HG03439 (cell line): ENCODE data around the gene ATP1A1.
A peak's percentile ranks its signal among the peaks of the same experiment; 100 is the strongest.

Experiments used
- ATAC-seq: cut with Tn5 transposase; IDR thresholded peaks from one replicate; pipeline ENCODE4 v1.9.1; 2021; ENCODE audit warnings: mild to moderate bottlenecking, moderate library complexity; ENCODE audit not compliant: unreplicated experiment

The ATP1A1 gene

DNA sequence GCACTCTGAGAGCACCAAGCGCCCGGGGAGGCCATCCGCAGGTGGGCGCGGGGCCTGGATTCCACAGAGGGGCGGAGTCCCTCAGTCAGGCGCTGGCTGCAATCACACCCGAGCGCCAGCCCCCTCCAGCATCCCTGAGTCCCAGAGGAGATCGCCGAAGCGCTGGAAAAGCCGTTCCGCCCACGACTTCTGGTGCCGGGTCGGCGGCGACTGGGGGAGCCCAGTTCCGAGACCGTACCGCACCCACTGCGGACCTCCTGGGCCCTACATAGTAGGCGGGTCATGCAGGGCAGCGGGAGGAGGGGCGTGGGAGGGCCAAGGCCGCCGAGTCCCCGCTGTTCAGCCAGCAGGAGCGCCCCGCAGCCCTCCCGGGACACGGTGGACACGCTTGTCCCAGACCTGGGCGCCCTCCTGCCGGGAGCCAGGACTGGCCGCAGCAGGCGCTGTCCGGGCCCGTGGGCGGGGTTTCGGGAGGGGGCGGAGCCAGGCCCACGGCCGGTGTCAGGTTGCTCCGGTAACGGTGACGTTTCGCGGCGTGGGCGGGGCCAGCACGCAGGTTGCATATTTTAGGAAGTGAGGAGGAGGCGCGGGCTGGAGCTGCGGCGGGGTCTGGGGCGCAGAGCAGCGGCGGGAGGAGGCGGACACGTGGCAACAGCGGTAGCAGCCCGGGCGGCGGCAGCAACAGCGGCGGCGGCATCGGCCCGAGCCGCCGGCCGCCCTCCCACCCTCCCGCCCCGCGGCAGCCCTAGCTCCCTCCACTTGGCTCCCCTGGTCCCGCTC, at the start of gene ATP1A1:
ATP1A1 (plus strand) TSS at position 594 of the 780 bp plus-strand sequence. CDS start 268 bp downstream, outside the sequence.
- peak; percentile 62 for ATAC-seq

DNA sequence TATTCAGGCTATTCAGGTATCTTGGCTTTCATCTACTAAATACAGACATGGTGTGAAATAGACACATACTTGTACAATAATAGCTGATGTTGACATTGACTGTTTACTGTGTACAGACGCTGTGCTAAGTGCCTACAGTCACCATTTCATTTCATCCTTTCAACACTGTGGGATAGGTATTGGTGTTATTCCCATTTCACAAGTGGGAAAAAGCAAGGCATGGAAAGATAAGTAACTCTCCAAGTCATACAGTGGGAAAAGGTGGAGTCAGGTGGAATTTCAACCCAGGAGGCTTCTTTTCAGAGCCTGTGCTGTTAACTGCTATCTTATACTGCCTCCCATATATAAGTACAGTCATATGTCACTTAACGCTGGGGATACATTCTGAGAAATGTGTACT, 49.6 kb upstream of the ATP1A1 start:
- no peak for ATAC-seq

DNA sequence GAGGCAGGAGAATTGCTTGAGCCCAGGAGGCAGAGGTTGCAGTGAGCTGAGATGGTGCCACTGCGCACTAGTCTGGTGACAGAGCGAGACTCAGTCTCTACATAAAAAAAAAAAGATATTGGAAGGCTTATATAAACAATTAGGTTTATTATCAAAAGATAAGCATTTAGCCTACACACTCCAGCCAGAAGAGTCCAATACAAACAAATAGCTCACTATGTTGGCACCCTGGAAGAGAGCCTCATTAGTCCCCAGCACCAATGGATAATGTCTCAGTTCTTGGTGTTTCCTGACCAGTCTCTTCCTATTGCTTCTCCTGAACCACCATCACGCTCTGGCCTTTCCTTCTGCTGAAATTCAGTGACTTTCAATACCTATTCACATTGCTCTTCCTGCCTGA, 48.6 kb upstream of the ATP1A1 start:
- no peak for ATAC-seq

DNA sequence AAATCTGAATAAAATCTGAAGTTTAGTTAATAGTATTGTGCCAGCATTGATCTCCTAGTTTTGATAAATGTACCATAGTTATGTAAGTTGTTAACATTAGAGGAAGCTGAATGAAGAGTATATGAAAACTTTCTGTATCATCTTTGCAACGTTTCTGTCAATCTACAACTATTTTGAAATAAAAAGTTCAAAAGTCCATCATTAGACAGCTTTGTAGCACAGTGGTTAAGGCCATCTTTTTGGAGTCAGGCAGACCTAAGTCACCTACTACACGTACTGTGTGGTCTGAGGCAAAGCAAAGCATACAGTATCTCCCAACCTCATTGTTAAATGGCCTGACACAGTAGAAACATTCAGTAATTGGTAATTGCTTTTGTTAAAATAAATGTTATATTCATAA, 47.9 kb upstream of the ATP1A1 start:
- no peak for ATAC-seq

DNA sequence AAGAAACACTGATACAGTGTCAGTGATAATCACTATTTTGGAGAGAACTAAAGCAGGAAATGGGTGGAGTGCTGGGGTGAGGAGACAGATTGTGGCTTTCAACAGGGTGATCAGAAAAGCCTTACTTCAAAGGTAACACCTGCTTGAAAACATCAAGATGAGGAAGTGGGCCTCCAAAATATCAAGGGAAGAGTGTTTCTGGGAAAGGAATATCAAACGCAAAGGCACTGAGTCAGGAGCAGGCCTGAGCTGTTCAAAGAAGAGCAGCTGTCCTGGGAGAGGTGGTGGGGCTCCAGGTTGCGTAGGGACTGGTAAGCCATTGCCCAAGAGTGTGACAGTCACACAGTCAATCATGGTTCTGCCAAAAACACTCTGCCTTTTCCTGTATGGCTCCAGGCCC, 47.1 kb upstream of the ATP1A1 start:
- no peak for ATAC-seq

DNA sequence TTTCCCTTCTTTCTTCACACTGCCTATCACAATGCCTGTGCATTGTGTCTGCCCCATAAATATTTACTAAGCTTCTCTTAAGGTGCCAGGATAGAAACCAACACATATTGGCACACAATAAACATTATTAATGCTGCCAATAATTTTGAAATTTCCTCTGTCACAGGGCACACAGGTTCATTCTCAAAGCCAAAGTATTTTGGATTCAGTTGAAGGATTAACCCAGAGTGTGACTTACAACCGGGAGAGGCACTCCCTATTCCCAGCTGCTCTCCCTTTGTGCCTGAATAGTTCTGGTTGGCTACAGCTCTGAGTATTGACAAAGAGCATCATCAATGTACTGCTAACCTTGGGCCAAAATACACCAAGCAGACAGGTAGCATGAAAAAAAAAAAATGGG, 46.6 kb upstream of the ATP1A1 start:
- ATAC-seq, result no peak

DNA sequence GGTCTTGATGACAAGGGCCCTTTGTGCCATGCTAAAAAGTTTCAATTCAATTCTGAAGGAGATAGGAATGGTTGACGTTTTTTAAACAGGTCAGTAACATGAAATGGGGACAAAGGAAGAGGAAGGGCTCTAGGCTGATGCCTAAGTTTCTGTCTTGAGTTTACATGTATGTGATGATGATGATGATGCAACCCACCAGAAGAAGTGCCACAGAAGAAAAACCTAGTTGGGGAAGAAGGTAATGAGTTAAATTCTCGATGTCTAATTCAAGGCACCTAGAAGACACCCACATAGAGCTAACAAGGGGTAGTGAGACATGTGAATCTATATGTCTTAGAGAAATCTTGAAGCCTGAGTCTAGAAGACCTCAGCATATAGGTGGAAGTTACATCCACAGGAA, 44.4 kb upstream of the ATP1A1 start:
- no peak for ATAC-seq

DNA sequence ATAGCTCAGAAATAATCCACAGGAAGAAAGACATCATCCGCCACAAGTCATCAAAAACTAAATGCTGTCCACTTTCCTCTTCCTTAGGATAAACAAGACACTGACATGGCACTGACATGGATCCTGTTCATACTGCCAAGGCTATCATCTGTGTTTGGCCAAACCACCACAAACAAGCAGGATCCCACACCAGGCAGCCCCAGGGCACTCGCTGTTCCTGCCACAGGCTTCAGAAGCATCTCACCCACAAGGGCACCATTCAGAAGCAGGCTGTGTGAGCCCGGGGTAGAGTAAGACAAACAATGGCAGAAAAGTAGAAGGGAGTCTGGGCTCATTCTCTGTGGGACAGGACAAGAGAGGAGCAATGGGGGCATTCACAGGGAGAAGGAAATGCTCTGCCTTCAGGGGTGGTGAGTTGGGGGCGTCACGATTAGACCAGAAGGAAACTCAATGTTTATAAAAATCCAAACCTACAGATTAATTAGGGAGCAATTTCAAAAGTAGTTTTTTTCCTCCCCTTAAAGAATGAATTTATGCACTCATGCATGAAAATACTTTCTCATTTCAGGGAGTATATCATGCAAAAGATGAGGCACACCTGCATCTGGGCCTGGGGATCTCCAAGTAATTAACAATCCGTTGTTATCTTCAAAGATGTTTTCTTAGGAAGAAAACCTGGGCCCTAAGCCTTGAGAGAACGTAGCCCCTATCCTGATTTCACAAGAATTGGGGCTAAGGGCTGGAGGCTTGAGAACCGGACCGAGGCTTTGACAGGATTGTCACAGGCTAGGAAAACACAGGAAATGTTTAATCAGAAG, 43.3 kb upstream of the ATP1A1 start:
- no peak for ATAC-seq

DNA sequence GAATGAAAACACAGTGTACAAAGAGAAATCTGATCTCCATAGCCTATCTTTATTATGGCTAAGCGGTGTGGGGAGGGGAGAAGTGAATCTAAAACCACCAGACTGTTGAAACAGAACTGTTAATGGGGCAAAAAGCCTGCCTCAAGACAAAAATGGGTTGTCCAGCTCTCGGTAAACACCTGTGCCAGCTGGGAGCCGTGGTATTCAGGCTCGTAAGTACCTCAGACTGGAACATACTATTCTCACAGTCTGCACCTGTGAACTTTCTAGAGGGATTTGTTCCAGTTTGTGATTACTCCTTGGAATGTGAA, 42.7 kb upstream of the ATP1A1 start:
- ATAC-seq, result no peak

DNA sequence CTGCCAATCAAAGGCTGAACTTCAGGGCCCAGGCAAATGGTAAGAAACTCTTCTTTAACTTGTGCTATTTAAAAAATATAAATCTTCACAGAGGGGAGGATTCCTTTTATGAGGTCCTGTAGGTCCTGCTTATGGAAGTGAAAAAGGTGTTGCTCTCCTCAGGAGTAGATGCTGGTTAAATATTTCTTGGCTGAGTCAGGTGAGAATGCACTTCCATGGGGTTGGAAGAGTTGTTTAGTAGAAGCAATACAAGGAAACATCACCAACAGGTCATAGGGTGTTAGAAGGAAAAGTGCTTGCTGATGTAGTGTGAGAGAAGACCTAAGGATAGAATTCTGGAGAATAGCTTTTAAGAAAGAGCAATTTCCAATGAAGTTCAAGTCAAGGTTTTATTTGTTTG, 42.2 kb upstream of the ATP1A1 start:
- no peak for ATAC-seq

DNA sequence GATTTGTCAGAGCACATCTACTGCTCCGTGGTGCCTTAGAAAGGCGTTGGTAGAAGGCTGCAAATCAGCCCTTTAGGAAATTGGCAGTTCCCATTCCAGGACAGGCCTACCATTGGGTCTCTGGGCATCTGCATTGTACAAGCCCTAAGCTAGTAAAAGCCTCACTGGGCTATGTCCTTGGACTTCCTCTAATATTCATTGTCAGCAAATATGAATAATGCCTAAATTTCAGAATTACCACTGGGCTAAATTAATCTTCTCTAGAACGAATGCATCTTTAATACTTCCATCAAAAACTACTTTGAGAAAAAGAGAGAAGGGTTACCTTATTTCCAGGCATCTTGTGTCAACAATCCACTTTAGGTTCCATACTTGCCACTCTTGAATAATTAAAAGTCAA, 41.5 kb upstream of the ATP1A1 start:
- no peak for ATAC-seq

DNA sequence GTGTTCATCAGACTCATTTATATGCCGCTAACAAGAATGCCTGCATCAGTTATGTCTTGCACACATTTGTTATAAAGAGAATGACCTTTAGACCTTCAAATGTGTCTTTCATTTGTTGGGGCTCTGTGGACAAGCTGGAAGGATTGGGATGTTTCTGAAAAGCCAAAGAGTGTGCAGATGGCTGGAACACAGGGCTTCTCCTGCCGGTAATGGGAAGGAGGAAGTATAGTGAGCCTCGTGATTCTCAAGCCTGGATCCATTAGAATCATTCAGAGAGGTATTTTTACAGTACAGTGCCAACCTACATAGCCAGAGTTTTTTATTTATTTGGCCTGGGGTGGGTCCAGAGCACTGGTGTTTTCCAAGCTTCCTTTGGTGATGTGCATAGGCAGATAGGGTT, 40.6 kb upstream of the ATP1A1 start:
- no peak for ATAC-seq

DNA sequence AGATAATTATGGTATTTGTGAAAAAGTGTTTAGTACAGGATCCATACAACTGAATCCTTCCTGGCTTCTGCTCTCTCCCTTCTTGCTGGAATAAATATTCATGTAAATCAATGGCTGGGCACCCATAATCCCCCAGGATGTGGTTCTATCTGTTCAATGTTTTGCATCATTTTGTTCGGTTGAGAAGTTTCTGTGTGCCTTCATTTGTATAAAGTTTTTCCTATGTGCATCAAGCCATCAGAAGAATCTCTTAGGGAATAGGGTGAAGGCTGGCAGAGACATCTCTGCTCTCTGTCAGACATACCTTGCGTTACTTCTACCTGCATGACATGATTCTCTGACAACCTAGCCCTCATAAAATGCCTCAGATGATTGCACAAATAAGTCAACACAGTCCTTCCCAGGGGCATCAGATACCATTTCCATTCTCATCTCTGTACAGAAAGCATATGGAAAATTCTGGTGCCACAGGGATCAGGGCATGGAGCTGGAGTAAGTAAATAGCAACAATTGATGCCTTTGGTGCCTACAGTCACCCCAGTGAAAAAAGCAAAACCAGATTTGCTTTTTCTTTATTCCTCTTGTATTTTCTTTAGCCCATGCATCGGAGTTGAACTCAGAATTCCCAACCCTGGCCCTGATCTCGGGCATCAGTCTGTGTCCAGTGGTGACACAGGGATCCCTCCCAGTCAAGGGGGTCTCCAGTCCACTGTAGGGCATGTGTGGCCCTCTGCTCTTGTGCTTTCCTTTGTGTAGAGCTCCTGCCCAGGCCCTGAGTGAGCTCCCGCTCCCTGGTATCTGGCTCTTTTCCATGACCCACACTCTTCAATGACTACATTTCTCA, 39.7 kb upstream of the ATP1A1 start:
- ATAC-seq, result no peak

DNA sequence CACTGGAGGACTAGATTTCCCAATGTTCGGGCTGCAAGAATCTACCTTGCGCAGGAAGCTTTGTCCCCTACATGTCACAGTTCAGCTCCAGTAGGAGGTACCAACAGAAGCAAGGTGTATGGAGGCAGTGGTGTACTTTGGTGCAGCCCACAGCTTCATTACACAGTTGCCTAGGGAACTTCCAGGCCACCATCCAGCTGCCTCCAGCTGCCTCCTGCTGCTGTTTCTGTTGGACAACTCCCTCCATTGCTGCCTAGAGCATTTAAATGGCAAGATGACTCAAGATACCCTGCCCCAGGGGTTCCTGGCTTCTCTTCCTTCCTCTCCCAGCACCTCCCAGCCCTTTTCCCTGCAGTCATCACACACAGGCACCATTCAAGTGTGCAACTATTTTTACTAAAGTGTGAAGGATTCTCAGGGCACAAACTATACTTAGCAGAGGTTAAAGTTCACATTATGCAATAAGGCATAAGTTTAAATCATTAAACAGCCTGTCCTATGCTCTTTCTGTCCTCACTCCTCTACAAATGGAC, 39.0 kb upstream of the ATP1A1 start:
- no peak for ATAC-seq

DNA sequence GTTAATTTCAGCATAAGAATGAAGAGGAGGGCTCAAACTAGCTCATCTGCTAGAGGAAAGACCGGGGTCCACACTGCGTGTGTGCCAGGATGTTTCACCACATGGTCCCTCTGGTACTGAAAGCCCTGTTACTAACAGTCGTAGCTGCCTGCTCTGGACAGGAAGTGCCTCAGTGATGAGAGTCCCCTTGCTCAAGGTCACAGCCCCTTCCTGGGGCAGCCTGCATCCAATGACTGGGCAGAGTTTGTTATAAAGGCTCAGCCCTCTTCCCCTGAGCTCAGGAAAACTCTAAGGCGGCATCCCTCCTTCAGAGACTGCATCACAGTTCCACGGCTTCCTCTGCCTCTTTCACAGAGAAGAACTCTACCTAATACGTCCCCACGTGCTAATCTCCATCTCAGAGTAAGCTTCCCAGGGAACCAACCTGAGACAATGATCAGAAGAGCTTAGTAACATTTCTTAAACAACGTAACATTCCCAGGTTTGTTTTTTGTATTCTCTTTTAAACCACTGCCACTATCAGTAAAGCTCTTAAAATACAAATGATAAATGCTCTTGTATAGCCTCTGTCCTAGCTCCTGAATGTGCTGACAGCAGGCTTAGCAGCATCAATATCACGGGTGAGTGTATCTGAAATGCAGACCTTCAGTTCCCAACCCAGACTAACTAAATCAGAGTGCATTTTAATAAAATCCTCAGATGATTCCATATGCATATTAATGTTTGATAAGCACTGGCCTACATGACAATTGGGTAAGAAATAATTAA, 38.0 kb upstream of the ATP1A1 start:
- no peak for ATAC-seq

DNA sequence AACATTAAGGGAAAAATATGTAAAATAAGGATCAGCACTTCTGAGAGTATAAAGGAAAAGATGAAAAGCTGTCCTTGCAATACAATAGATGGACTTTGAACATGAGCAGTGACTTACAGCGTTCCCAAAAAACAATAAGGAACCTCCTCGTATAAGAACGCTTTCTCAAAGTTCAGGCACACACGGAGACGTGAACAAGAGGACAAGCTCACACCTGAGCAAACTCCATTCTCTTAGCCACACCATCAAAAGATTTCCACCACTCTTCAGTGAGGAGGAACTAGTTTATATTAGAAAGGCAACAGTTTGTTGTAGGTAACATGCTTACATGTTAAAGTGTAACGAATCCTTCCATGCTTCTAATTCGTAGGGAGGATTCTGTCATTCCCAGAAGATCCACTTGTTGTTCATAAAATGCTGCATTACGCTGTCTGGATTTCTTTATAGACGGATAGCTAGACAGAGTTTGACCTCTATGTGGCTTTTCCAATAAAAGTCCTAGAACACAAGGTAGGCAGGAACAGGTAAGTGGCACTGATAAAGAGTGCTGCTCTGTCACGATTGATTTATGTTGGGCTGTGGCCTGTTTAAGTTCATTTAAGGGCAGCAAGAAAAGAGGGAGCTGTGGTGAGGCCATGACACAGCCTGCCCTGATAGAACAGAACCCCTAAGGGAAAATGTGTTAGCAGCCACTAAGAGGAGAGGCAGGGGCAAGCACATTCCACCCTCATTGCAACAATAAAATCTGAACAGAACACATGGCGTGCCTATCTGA, 37.0 kb upstream of the ATP1A1 start:
- ATAC-seq, result no peak

DNA sequence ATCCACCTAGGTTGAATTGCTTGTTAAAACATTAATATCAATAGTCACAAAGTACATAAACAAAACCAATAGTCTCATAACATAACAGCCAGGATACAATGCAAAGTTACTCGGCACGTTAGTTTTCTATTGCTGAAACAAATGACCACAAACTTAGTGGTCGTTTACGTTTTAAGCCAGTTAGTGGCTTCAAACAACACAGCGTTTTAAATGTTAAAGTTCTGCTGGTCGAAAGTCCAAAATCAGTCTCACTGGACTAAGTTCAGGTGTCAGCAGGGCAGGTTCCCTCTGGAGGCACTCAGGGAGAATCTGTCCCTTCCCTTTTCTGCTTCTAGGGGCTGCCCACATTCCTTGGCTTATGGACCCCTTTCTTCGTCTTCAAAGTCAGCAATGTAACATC, 35.6 kb upstream of the ATP1A1 start:
- ATAC-seq, result no peak

DNA sequence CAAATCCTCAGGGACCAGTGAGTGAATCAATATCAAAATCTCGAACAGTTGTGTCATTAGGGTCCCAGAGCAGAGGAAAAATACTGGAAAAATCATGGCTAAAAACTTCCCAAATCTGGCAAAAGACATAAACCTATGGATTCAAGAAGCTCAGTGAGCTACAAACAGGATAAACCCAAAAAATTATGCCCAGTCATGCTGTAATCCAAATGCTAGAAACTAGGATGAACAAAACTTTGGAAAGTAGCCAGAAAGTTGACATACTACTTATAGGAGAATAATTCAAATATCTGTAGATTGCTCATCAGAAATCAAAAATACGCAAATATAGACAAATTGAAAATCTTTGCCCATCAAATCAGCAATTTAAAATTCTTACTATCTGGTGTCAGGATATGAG, 34.6 kb upstream of the ATP1A1 start:
- ATAC-seq, result no peak

DNA sequence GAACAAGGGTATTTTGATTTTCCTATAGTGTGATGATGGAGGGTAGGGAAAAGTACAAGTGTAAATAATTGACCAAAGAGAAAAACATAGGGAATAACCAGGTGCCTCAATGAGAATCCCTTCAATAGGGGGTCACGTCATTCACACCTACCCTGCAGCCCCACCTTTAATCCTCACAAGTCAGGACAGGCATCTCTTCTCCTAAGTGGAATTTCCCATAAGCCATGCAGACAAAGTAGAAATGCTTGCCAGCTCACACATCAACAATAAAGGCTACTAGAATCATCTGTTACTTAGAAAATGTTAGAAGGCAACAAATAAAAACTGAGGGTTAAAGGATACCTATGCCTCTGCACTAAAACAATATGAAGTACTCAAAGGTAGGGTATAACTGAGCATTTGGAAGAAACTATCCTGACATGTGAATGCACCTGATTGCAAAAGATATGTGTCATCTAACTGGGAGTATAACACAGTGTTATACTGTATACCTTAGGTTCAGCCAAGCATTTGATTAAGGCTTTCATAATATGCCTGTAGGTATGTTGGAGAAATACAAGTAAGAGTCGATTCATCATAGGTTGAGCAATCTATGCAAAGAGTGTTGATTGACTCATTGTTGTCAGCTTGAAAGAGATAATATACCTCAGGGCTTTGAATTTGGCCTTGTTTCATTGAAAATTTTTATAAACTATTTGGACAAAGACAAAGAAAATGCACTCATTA, 32.4 kb upstream of the ATP1A1 start:
- ATAC-seq, result no peak
